ENCODE measurements around the gene ARHGEF39. TPM values are rescaled to one million over a fixed set of nuclear protein-coding genes. Genes with fewer than 3 reads are reported as not detected.

The ARHGEF39 gene, protein sequence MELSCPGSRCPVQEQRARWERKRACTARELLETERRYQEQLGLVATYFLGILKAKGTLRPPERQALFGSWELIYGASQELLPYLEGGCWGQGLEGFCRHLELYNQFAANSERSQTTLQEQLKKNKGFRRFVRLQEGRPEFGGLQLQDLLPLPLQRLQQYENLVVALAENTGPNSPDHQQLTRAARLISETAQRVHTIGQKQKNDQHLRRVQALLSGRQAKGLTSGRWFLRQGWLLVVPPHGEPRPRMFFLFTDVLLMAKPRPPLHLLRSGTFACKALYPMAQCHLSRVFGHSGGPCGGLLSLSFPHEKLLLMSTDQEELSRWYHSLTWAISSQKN
- polyA plus RNA-seq (2012; ENCODE audit: missing spikeins): 8.6 TPM

DNA sequence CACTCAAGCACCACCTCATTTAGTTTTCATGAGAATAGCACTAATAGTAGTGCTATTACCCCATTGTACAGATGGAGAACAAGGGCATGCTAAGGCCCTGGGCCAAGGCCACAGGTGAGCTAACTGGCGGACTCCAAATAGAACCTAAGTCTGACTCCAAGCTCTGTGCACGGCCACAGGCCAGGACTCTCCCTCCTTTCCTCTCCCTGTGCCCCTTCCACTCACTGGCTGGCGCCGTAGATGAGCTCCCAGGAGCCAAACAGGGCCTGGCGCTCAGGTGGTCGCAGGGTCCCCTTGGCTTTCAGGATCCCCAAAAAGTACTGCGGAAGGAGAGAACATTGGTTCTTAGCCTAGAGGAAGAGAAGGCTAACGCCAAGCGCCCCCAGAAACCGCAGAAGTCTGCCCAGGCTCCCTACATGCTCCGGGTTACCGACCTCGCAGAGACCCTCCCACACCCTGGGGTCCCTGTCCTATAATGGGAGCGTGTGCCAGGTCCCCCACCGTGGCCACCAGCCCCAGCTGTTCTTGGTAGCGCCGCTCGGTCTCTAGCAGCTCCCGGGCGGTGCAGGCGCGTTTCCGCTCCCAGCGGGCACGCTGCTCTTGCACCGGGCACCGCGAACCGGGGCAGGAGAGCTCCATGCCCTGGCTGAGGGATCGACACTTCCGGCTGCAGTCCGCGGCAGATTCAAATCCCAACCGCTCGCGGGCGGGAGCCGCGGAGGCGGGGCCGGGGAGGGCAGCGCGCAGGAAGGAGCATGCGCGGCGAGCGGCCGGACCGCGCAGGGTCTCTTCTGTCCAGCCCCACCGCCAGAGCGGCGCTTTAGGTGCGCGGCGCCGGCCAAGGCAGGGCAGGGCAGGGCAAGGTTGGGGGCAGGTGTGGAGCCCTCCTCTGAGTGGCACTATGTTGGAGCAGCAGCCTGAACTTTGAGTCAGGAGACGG lies at the start of gene ARHGEF39:
Gene ARHGEF39 (minus strand): TSS at position 665 of the 940 bp plus-strand sequence. CDS start 26 bp downstream, at position 639.
- peak; percentile 94 for DNase-seq (ENCODE audit: insufficient read length)
- peak; percentile 85 for FAIRE-seq
- TF ChIP-seq POLR2AphosphoS5 (IDR thresholded peaks at IDR 0.05; ENCODE audit: low read depth, low read length) (peak; percentile 54; the same call in 1 of the 2 replicates), TAF1 (IDR thresholded peaks at IDR 0.05; ENCODE audit: borderline replicate concordance, low read depth, low read length) (peak; percentile 14; the same call in 1 of the 2 replicates), POLR2A (IDR thresholded peaks at IDR 0.05; ENCODE audit: low read depth, low read length) (peak; percentile 69; the same call in 1 of the 2 replicates)

DNA sequence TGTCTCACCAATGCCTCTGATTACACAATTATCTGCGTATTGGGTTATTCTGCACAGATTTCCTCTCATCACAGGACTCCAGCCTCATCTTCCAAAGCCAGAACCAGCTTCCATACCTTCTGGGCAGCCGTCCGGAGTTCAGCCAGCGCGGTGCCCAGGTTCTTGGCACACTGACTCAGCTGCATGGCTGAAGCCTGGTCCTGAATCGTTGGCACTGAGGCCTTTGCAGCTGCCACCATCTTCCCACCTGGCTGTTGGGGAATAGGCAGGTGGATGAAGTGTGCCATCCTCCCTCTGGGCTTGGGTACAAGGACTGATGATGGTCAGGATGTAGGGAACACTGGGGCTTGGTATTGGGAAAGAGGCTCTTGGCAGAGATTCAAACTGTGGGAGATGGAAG lies 49.1 kb upstream of the ARHGEF39 start:
- TF ChIP-seq TAF1 (IDR thresholded peaks at IDR 0.05; ENCODE audit: borderline replicate concordance, low read depth, low read length): no peak
- no peak for TF ChIP-seq POLR2AphosphoS5 (IDR thresholded peaks at IDR 0.05; ENCODE audit: low read depth, low read length)
- TF ChIP-seq POLR2A (IDR thresholded peaks at IDR 0.05; ENCODE audit: low read depth, low read length): no peak
- no peak for FAIRE-seq

DNA sequence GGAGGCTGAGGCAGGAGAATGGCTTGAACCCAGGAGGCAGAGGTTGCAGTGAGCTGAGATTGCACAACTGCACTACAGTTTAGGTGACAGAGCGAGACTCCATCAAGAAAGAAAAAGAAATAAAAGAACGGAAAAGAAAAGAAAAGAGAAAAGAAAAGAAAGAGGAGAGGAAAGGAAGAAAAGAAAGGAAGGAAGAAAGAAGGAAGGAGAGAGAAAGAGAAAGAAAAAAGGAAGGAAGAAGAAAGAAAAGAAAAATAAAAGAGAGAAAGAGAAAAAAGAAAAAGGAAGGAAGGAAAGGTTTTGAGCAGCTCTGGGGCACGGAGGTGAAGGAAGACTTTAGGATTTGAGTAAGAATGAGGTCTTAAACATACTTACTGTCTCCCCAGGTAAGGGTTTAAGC lies 48.6 kb upstream of the ARHGEF39 start:
- TF ChIP-seq POLR2A (IDR thresholded peaks at IDR 0.05; ENCODE audit: low read depth, low read length): no peak
- no peak for TF ChIP-seq POLR2AphosphoS5 (IDR thresholded peaks at IDR 0.05; ENCODE audit: low read depth, low read length)
- TF ChIP-seq TAF1 (IDR thresholded peaks at IDR 0.05; ENCODE audit: borderline replicate concordance, low read depth, low read length): no peak
- DNase-seq (ENCODE audit: insufficient read length): no peak
- FAIRE-seq: no peak

More for the DNA sequence above, 49.1 kb upstream of the ARHGEF39 start:
- no peak for DNase-seq (ENCODE audit: insufficient read length)

DNA sequence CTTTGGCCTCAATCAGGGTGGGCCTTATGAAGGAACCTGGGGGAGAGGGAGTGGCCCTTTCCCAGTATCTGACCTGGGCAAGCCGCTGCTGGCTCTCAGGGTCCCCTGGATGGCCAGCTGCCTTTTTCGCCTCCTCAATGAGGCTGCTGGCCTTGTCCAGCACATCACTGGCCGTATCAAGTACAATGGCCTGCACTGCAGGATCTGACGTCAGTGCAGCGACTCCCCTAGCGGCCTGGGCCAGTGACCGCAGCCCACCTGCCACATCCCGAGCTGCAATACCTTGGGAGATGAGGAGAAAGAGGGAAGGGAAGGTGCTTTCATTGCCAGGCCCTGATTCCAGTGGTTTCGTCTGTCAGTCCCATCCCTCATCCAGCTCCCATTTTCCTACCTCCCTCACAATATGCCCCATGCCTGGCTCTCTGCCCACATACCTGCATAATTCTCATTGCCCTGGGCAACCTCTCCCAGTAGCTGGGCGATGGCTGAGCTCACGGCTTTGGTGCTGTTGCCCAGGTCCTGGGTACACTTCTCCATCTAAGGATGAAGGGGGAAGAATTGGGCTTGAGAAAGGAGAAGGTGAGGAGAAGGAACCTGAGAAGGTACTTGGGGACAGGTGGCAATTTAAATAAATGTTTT lies 47.9 kb upstream of the ARHGEF39 start:
- TF ChIP-seq TAF1 (IDR thresholded peaks at IDR 0.05; ENCODE audit: borderline replicate concordance, low read depth, low read length) (no peak), POLR2A (IDR thresholded peaks at IDR 0.05; ENCODE audit: low read depth, low read length) (no peak), POLR2AphosphoS5 (IDR thresholded peaks at IDR 0.05; ENCODE audit: low read depth, low read length) (no peak)
- FAIRE-seq (no peak), DNase-seq (ENCODE audit: insufficient read length) (no peak)

DNA sequence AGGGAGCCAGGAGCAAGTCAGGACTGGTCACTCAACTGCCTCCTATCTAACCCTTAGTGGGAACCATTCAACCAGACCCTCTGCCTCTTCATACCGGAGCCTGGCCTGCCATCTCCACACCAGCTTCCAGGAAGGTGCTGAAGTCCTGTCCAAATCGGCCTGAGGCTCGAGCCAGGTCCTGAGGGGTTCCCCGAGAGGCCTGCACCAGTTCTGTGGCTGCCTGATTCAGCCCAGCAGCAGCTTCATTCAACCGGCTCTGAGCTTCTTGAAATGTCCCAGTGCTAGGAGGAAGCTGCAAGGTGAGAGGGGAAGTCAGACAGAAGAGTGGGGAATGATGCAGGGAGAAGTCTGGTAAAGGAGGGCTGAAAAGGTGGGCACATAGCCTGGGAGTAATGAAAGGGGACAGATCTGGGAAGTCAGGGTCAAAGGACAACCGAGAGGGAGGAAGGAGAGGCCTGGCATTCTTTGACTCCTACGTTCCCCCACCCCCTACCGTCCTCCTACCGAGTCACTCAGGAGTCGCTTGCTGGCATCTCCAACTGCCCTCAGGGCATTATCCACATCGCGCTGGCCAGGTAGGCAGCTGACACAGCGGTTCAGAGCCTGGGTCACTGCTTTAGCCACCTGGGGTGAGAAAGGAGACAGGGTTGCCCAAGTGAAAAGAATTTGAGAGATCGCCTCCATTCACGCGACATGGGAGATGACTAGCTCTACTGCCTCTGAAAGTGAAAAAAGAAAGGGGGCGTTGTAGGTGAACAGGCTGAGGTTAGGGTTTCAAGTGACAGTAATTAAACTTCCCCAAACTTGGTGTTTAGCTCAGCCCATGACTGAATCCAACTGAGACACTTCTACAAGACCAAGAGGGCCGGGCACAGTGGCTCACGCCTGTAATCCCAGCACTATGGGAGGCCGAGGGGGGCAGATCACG lies 46.8 kb upstream of the ARHGEF39 start:
- DNase-seq (ENCODE audit: insufficient read length): no peak
- no peak for TF ChIP-seq TAF1 (IDR thresholded peaks at IDR 0.05; ENCODE audit: borderline replicate concordance, low read depth, low read length)
- TF ChIP-seq POLR2AphosphoS5 (IDR thresholded peaks at IDR 0.05; ENCODE audit: low read depth, low read length): no peak
- no peak for TF ChIP-seq POLR2A (IDR thresholded peaks at IDR 0.05; ENCODE audit: low read depth, low read length)
- FAIRE-seq: no peak

DNA sequence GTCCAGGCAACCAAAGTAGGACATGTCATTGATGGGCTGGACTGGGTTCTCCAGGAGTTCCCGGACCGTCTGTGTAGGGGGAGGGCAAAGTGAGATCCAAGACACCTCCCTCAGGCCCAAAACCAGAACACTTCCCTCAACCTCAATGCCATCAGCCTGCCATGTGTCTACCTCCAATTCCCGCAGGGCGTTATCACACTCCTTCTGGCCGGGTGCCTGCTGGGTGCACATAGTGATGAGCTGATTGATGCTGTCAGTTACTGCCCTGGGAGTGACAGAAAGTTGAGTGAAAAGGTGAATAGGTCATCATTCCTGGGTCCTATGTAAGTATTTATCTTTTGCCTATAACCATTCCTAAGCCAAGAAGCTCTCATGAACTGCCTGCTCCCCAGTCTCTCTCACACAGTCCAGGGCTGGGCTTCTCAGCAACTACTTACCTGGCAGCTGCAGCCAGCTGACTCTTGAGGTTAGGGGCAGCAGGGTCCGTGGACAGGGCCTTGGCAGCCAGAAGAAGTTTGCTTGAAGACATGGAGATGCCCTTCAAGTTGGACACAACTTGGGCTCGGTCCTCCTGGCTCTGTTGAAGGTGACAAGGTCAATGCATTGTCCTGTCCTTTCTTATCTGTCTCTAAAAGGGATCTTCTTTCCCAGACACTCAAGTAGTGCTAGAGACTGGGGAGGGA lies 46.0 kb upstream of the ARHGEF39 start:
- FAIRE-seq (no peak), DNase-seq (ENCODE audit: insufficient read length) (no peak)
- TF ChIP-seq POLR2A (IDR thresholded peaks at IDR 0.05; ENCODE audit: low read depth, low read length) (no peak), POLR2AphosphoS5 (IDR thresholded peaks at IDR 0.05; ENCODE audit: low read depth, low read length) (no peak), TAF1 (IDR thresholded peaks at IDR 0.05; ENCODE audit: borderline replicate concordance, low read depth, low read length) (no peak)

DNA sequence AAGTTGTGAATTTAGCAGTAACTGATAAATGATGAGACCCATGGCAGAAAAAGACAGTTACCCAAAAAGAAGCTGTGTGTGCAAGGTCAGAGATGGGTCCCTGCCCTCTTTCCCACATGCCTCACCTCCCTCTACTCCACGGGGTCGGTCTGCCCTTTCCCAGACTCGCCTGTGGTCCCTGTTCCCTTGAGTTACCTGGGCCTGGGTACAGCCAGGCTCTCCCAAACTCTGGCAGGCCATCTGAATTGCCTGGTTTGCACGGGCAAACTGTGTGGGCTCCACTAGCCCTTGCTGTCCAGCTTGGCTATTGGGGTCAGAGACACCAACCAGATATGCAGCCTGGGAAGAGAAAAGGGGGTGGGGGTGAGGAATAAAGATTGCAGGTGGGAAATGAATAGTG lies 43.2 kb upstream of the ARHGEF39 start:
- no peak for DNase-seq (ENCODE audit: insufficient read length)
- no peak for FAIRE-seq
- no peak for TF ChIP-seq POLR2AphosphoS5 (IDR thresholded peaks at IDR 0.05; ENCODE audit: low read depth, low read length)
- TF ChIP-seq POLR2A (IDR thresholded peaks at IDR 0.05; ENCODE audit: low read depth, low read length): no peak
- TF ChIP-seq TAF1 (IDR thresholded peaks at IDR 0.05; ENCODE audit: borderline replicate concordance, low read depth, low read length): no peak

DNA sequence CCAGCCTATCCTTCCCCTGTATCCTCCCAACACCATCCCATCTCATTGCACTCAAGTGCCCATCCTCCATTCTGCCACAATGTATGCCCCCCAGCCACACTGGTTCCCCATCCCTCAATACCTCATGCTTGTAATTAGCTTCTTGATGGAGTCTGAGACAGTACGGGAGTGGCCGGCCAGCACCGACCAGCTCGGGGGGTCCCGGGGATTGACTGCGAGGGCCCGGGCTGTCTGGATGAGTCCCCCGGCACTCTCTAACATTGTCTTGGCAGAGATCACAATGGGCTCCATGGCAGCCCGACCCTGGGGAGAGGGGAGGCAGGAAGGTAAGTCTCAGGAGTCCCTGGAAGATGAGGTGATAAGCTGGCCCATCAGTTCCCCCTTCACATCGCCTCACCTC lies 42.0 kb upstream of the ARHGEF39 start:
- DNase-seq (ENCODE audit: insufficient read length) (no peak), FAIRE-seq (no peak)
- no peak for TF ChIP-seq POLR2AphosphoS5 (IDR thresholded peaks at IDR 0.05; ENCODE audit: low read depth, low read length)
- TF ChIP-seq TAF1 (IDR thresholded peaks at IDR 0.05; ENCODE audit: borderline replicate concordance, low read depth, low read length): no peak
- TF ChIP-seq POLR2A (IDR thresholded peaks at IDR 0.05; ENCODE audit: low read depth, low read length): no peak

DNA sequence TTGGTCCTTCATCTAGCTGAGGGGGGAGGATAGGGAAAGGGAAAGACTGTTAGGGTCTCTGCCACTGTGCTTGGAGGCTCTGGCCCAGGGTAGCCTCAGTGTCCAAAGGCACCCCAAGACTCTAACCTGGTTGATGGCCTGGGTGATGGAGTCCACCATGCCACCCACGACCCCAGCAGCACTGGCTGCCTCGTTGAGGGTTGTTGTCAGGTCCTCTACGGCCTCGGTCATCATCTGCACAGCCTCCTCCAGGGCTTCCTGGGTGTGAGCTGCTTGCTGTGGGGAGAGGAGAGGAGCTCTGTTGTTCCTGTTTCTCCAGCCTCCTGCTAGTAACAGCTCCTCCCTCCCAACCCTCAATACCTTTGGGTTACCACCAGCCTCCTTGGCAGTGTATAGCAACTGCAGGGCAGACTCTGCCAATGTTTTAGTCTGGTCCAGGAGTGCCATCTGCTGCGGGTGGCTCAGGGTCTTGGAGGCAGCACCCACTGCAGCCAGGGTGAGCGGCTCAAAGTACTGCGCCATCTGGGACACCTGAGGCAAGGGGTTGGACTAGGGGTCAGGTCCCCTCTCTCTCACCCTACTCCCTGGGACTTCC lies 40.9 kb upstream of the ARHGEF39 start:
- FAIRE-seq (no peak), DNase-seq (ENCODE audit: insufficient read length) (no peak)
- no peak for TF ChIP-seq TAF1 (IDR thresholded peaks at IDR 0.05; ENCODE audit: borderline replicate concordance, low read depth, low read length)
